Measurements from ENCODE around the gene PRDX1.

The PRDX1 gene

DNA sequence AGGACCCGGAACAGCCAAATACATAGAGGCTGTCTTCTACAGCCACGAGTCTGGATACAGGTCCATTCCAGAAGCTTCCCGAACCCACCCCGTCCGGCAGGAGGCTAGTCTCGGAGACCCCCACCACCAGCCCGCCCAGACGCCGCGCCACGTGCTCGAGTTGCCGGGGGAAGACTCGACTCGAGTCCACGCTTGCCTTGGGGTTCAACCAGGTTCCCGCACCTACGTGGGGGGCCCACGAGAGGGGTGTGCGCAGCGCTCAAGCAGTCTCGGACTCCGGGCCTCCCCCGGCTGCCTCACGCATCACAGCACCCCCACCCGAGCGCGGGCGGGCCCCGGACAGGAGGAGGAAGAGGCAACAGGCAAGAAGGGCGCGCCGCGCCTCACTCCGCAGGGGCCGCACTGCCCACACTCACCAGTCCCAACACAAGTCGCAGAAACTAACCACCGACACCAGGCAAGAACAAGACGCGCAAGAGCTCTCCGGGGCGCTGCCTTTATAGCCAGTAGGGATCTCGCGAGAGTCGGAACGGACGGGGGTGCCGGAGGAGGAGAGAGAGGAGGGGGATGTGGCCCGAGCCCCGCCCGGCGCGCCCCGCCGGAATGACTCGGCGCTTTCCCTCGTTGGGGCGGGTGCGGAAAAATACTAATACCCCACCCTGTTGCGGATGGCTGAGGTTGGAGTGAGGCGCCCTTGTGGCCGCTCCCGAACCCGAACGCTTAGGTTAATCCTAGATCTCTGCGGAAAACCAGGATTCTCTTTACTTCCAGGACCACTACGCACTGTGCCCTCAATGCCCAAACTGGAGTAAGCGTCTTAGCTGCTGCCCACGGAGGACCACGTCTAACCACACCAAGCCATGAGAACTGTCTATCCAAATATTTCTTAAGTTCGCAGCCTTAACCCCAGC is at the start of gene PRDX1:
PRDX1 (minus strand) TSS at position 472 of the 911 bp plus-strand sequence. CDS start 2,841 bp downstream, outside the sequence.
- peaks cover 12% of the 10 kb centered on the region for H3K4me1 ChIP-seq (ENCODE audit: control insufficient read depth, insufficient read depth, low read length)
- no peaks in the 10 kb centered on the region for H3K27me3 ChIP-seq (ENCODE audit: control insufficient read depth, insufficient read depth, low read length)
- peak within 1 kb of the TSS; percentile 96 for H3K4me3 ChIP-seq (ENCODE audit: low read depth, low read length)
- no peaks in the 10 kb centered on the region for H3K9me3 ChIP-seq (ENCODE audit: control insufficient read depth, insufficient read depth, low read length)
- H3K36me3 ChIP-seq (ENCODE audit: control insufficient read depth, insufficient read depth, low read length): peaks cover 16% of the 10 kb centered on the region
- peak within 1 kb of the TSS; percentile 98 for H3K9ac ChIP-seq (ENCODE audit: low read depth, low read length)

GRCh38 chr1:45570631-45571030 is 48.9 kb upstream of the PRDX1 start:
- H3K9ac ChIP-seq (ENCODE audit: low read depth, low read length): no peak overlapping the region
- peaks cover 42% of the 10 kb centered on the region for H3K36me3 ChIP-seq (ENCODE audit: control insufficient read depth, insufficient read depth, low read length)
- no peak overlapping the region for H3K4me3 ChIP-seq (ENCODE audit: low read depth, low read length)
- no peaks in the 10 kb centered on the region for H3K27me3 ChIP-seq (ENCODE audit: control insufficient read depth, insufficient read depth, low read length)
- no peaks in the 10 kb centered on the region for H3K9me3 ChIP-seq (ENCODE audit: control insufficient read depth, insufficient read depth, low read length)
- peaks cover 10% of the 10 kb centered on the region for H3K4me1 ChIP-seq (ENCODE audit: control insufficient read depth, insufficient read depth, low read length)

GRCh38 chr1:45569962-45570581 is 48.4 kb upstream of the PRDX1 start:
- Histone ChIP-seq H3K9ac (ENCODE audit: low read depth, low read length) (no peak overlapping the region), H3K4me1 (ENCODE audit: control insufficient read depth, insufficient read depth, low read length) (peaks cover 10% of the 10 kb centered on the region), H3K4me3 (ENCODE audit: low read depth, low read length) (no peak overlapping the region), H3K36me3 (ENCODE audit: control insufficient read depth, insufficient read depth, low read length) (peaks cover 43% of the 10 kb centered on the region), H3K27me3 (ENCODE audit: control insufficient read depth, insufficient read depth, low read length) (no peaks in the 10 kb centered on the region), H3K9me3 (ENCODE audit: control insufficient read depth, insufficient read depth, low read length) (no peaks in the 10 kb centered on the region)

GRCh38 chr1:45569571-45569961 is 47.9 kb upstream of the PRDX1 start:
- H3K36me3 ChIP-seq (ENCODE audit: control insufficient read depth, insufficient read depth, low read length): peaks cover 43% of the 10 kb centered on the region
- H3K4me3 ChIP-seq (ENCODE audit: low read depth, low read length): no peak overlapping the region
- peaks cover 10% of the 10 kb centered on the region for H3K4me1 ChIP-seq (ENCODE audit: control insufficient read depth, insufficient read depth, low read length)

DNA sequence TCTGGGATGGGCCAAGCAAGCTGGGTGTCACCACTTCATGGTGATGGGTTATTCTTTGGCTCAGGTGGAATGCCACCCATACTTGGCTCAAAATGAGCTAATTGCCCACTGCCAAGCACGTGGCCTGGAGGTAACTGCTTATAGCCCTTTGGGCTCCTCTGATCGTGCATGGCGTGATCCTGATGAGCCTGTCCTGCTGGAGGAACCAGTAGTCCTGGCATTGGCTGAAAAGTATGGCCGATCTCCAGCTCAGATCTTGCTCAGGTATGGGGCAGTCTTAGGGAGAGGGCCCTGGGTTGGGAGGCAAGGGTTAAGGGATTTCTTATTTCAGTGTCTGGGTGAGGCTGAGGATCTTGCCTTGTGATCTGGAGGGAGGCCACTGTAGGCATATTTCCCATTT is 46.7 kb upstream of the PRDX1 start:
- no peak overlapping the region for H3K9ac ChIP-seq (ENCODE audit: low read depth, low read length)
- no peaks in the 10 kb centered on the region for H3K9me3 ChIP-seq (ENCODE audit: control insufficient read depth, insufficient read depth, low read length)
- no peak overlapping the region for H3K4me3 ChIP-seq (ENCODE audit: low read depth, low read length)
- no peaks in the 10 kb centered on the region for H3K27me3 ChIP-seq (ENCODE audit: control insufficient read depth, insufficient read depth, low read length)
- peaks cover 2% of the 10 kb centered on the region for H3K4me1 ChIP-seq (ENCODE audit: control insufficient read depth, insufficient read depth, low read length)
- H3K36me3 ChIP-seq (ENCODE audit: control insufficient read depth, insufficient read depth, low read length): peaks cover 50% of the 10 kb centered on the region

More at GRCh38 chr1:45569571-45569961, 47.9 kb upstream of the PRDX1 start:
- Histone ChIP-seq H3K9me3 (ENCODE audit: control insufficient read depth, insufficient read depth, low read length) (no peaks in the 10 kb centered on the region), H3K9ac (ENCODE audit: low read depth, low read length) (no peak overlapping the region), H3K27me3 (ENCODE audit: control insufficient read depth, insufficient read depth, low read length) (no peaks in the 10 kb centered on the region)

GRCh38 chr1:45567911-45568310 is 46.2 kb upstream of the PRDX1 start:
- H3K4me3 ChIP-seq (ENCODE audit: low read depth, low read length): no peak overlapping the region
- no peaks in the 10 kb centered on the region for H3K4me1 ChIP-seq (ENCODE audit: control insufficient read depth, insufficient read depth, low read length)
- peaks cover 50% of the 10 kb centered on the region for H3K36me3 ChIP-seq (ENCODE audit: control insufficient read depth, insufficient read depth, low read length)
- no peak overlapping the region for H3K9ac ChIP-seq (ENCODE audit: low read depth, low read length)
- H3K27me3 ChIP-seq (ENCODE audit: control insufficient read depth, insufficient read depth, low read length): no peaks in the 10 kb centered on the region
- no peaks in the 10 kb centered on the region for H3K9me3 ChIP-seq (ENCODE audit: control insufficient read depth, insufficient read depth, low read length)

DNA sequence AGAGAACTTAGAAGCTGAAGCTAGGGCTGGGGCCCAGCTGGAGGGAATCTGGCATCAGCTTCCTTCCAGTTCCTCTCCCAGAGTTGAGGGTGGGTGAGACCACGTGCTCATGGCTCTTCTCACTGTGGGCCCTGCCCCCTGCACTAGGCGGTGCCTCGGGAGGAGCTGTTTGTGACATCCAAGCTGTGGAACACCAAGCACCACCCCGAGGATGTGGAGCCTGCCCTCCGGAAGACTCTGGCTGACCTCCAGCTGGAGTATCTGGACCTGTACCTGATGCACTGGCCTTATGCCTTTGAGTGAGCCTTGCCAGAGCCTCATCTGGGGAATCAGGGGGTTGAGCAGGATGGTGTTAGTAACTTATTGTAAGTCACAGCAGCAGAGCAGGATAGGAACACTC is 45.0 kb upstream of the PRDX1 start:
- H3K9ac ChIP-seq (ENCODE audit: low read depth, low read length): no peak overlapping the region
- no peaks in the 10 kb centered on the region for H3K27me3 ChIP-seq (ENCODE audit: control insufficient read depth, insufficient read depth, low read length)
- H3K9me3 ChIP-seq (ENCODE audit: control insufficient read depth, insufficient read depth, low read length): no peaks in the 10 kb centered on the region
- peaks cover 56% of the 10 kb centered on the region for H3K36me3 ChIP-seq (ENCODE audit: control insufficient read depth, insufficient read depth, low read length)
- no peak overlapping the region for H3K4me3 ChIP-seq (ENCODE audit: low read depth, low read length)
- H3K4me1 ChIP-seq (ENCODE audit: control insufficient read depth, insufficient read depth, low read length): no peaks in the 10 kb centered on the region

DNA sequence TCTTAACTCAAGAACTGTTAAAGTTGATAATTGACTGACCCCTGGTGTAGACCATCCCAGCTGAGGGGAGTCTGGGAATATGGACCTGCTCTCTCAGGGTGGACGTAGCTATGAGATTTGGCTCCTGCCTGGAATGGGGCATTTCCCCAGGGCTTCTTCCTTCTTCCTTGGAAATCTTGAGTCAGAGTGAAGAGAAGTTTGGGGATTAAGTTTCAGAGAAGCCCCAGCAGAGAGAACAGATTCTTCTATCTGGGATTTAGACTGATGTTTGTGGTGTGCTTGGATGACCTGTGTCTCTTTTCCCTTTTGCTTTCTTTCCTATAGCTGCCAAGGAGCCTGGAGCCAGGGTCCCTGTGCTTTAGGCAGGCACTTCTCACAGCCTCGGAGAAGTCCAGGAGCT is 42.2 kb upstream of the PRDX1 start:
- Histone ChIP-seq H3K4me1 (ENCODE audit: control insufficient read depth, insufficient read depth, low read length) (peaks cover 3% of the 10 kb centered on the region), H3K36me3 (ENCODE audit: control insufficient read depth, insufficient read depth, low read length) (peaks cover 49% of the 10 kb centered on the region), H3K9ac (ENCODE audit: low read depth, low read length) (no peak overlapping the region), H3K9me3 (ENCODE audit: control insufficient read depth, insufficient read depth, low read length) (no peaks in the 10 kb centered on the region), H3K4me3 (ENCODE audit: low read depth, low read length) (no peak overlapping the region), H3K27me3 (ENCODE audit: control insufficient read depth, insufficient read depth, low read length) (no peaks in the 10 kb centered on the region)

- H3K4me3 ChIP-seq (ENCODE audit: low read depth, low read length): no peak overlapping the region
- H3K9me3 ChIP-seq (ENCODE audit: control insufficient read depth, insufficient read depth, low read length): no peaks in the 10 kb centered on the region
- no peak overlapping the region for H3K9ac ChIP-seq (ENCODE audit: low read depth, low read length)
- H3K4me1 ChIP-seq (ENCODE audit: control insufficient read depth, insufficient read depth, low read length): peaks cover 4% of the 10 kb centered on the region
- no peaks in the 10 kb centered on the region for H3K27me3 ChIP-seq (ENCODE audit: control insufficient read depth, insufficient read depth, low read length)
- peaks cover 24% of the 10 kb centered on the region for H3K36me3 ChIP-seq (ENCODE audit: control insufficient read depth, insufficient read depth, low read length)
Measured at GRCh38 chr1:45557422-45557944, 35.8 kb upstream of the PRDX1 start.

GRCh38 chr1:45554198-45554597 is 32.5 kb upstream of the PRDX1 start:
- no peak overlapping the region for H3K9ac ChIP-seq (ENCODE audit: low read depth, low read length)
- no peaks in the 10 kb centered on the region for H3K27me3 ChIP-seq (ENCODE audit: control insufficient read depth, insufficient read depth, low read length)
- no peak overlapping the region for H3K4me3 ChIP-seq (ENCODE audit: low read depth, low read length)
- H3K4me1 ChIP-seq (ENCODE audit: control insufficient read depth, insufficient read depth, low read length): peaks cover 4% of the 10 kb centered on the region
- H3K36me3 ChIP-seq (ENCODE audit: control insufficient read depth, insufficient read depth, low read length): peaks cover 13% of the 10 kb centered on the region
- H3K9me3 ChIP-seq (ENCODE audit: control insufficient read depth, insufficient read depth, low read length): no peaks in the 10 kb centered on the region

DNA sequence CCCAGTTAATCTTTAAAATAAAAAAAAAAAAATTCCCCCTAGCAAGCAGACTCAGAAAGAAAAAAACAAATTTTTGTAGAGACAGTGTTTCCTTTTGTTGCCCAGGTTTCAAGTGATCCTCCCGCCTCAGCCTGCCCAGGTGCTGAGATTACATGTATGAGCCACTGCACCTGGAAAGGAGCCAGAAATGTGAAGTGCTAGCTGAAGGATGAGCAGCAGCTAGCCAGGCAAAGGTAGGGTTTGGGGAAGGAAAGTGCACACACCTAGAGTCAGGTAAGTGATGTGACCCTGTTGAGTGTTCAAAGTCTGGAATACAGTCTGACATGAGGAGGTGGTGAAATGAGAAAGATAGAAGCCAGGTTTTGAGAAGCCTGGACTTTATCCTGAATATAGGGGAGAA is 30.6 kb upstream of the PRDX1 start:
- H3K4me3 ChIP-seq (ENCODE audit: low read depth, low read length): no peak overlapping the region
- H3K9ac ChIP-seq (ENCODE audit: low read depth, low read length): no peak overlapping the region
- no peaks in the 10 kb centered on the region for H3K4me1 ChIP-seq (ENCODE audit: control insufficient read depth, insufficient read depth, low read length)
- no peaks in the 10 kb centered on the region for H3K9me3 ChIP-seq (ENCODE audit: control insufficient read depth, insufficient read depth, low read length)
- H3K27me3 ChIP-seq (ENCODE audit: control insufficient read depth, insufficient read depth, low read length): no peaks in the 10 kb centered on the region
- peaks cover 13% of the 10 kb centered on the region for H3K36me3 ChIP-seq (ENCODE audit: control insufficient read depth, insufficient read depth, low read length)

DNA sequence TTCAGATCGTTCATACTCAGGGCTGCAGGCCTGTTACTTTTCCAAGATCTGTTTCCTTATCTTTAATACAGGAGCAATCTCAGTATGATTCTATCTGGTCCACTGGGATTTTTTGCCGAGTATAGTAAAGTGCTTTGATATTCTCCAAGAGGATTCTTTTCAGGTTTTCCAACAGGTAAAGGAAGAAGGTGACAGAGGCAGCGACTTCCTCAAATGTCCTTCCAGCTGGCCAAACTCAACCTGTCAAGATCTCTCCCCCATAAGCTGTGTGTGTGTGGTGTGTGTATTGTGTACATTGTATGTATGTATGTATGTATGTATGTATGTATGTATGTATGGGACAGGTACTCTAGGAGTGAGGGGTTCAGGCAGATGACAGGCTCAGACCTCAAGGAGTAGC is 30.0 kb upstream of the PRDX1 start:
- H3K9ac ChIP-seq (ENCODE audit: low read depth, low read length): peak overlapping the region; percentile 96
- H3K27me3 ChIP-seq (ENCODE audit: control insufficient read depth, insufficient read depth, low read length): no peaks in the 10 kb centered on the region
- H3K4me3 ChIP-seq (ENCODE audit: low read depth, low read length): peak overlapping the region; percentile 96
- peaks cover 13% of the 10 kb centered on the region for H3K36me3 ChIP-seq (ENCODE audit: control insufficient read depth, insufficient read depth, low read length)
- no peaks in the 10 kb centered on the region for H3K4me1 ChIP-seq (ENCODE audit: control insufficient read depth, insufficient read depth, low read length)
- no peaks in the 10 kb centered on the region for H3K9me3 ChIP-seq (ENCODE audit: control insufficient read depth, insufficient read depth, low read length)

Data from iPS-15b (cell line).